ENCODE data around the gene IKZF3.

DNA sequence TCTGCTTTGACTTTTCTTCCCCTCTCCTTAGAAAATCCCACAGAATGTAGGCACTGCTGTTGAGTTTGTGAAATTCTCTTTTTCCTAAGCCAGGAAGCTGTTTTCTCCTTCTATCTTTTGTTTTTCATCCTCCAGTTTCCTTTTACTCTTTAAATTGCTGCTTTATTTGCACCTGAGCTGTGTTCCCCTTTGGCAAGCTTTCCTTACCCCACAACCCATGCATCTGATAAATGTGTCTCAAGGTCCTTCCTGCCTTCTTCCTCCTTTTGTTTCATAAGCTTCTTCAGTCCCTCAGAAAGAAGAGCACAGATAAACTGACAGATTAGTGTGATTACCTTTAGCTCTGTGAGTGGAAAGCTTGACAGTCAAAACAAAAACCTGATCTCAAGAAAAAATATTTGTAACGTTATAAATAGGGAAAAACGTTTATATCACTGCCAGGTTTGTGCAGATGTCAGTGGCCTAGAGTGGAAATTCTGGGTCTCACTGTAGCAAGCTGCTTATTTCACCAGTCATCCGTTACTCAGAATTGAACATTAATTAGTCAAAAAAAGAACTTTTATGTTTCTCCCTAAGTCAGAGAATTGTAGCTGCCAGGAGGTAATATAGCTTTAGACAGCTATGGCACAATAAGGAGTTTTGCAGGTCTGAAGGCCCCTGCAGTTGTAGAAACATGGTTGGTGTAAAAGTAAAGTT lies 30.7 kb upstream of the IKZF3 start:
- TF ChIP-seq, protein P1, sequence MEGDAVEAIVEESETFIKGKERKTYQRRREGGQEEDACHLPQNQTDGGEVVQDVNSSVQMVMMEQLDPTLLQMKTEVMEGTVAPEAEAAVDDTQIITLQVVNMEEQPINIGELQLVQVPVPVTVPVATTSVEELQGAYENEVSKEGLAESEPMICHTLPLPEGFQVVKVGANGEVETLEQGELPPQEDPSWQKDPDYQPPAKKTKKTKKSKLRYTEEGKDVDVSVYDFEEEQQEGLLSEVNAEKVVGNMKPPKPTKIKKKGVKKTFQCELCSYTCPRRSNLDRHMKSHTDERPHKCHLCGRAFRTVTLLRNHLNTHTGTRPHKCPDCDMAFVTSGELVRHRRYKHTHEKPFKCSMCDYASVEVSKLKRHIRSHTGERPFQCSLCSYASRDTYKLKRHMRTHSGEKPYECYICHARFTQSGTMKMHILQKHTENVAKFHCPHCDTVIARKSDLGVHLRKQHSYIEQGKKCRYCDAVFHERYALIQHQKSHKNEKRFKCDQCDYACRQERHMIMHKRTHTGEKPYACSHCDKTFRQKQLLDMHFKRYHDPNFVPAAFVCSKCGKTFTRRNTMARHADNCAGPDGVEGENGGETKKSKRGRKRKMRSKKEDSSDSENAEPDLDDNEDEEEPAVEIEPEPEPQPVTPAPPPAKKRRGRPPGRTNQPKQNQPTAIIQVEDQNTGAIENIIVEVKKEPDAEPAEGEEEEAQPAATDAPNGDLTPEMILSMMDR (IDR thresholded peaks at IDR 0.05; ENCODE audit: poor library complexity, severe bottlenecking): no peak
- TF ChIP-seq EP300 (conservative IDR thresholded peaks at IDR 0.05; ENCODE audit: poor library complexity, severe bottlenecking) (no peak), EZH2 (IDR thresholded peaks at IDR 0.05; ENCODE audit: borderline replicate concordance, insufficient read depth, low read length, poor library complexity, severe bottlenecking) (no peak), TAF1 (IDR thresholded peaks at IDR 0.05; ENCODE audit: low read depth) (no peak), RAD21 (conservative IDR thresholded peaks at IDR 0.05) (no peak), POLR2AphosphoS5 (IDR thresholded peaks at IDR 0.05) (no peak), MXI1 (conservative IDR thresholded peaks at IDR 0.05; ENCODE audit: poor library complexity, severe bottlenecking) (no peak), SMC3 (conservative IDR thresholded peaks at IDR 0.05; ENCODE audit: poor library complexity) (no peak)
- TF ChIP-seq, protein P2, sequence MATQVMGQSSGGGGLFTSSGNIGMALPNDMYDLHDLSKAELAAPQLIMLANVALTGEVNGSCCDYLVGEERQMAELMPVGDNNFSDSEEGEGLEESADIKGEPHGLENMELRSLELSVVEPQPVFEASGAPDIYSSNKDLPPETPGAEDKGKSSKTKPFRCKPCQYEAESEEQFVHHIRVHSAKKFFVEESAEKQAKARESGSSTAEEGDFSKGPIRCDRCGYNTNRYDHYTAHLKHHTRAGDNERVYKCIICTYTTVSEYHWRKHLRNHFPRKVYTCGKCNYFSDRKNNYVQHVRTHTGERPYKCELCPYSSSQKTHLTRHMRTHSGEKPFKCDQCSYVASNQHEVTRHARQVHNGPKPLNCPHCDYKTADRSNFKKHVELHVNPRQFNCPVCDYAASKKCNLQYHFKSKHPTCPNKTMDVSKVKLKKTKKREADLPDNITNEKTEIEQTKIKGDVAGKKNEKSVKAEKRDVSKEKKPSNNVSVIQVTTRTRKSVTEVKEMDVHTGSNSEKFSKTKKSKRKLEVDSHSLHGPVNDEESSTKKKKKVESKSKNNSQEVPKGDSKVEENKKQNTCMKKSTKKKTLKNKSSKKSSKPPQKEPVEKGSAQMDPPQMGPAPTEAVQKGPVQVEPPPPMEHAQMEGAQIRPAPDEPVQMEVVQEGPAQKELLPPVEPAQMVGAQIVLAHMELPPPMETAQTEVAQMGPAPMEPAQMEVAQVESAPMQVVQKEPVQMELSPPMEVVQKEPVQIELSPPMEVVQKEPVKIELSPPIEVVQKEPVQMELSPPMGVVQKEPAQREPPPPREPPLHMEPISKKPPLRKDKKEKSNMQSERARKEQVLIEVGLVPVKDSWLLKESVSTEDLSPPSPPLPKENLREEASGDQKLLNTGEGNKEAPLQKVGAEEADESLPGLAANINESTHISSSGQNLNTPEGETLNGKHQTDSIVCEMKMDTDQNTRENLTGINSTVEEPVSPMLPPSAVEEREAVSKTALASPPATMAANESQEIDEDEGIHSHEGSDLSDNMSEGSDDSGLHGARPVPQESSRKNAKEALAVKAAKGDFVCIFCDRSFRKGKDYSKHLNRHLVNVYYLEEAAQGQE (IDR thresholded peaks at IDR 0.05; ENCODE audit: borderline replicate concordance): no peak

Measured in neural cell (in vitro differentiated cells).